GM12891 (cell line): Measurements from ENCODE around the gene EPB41L4A.

ENCODE experiments used
- PAX5 ChIP-seq: IDR thresholded peaks from 2 replicates; pipeline ENCODE4 v1.6.1; 2011; ENCODE audit warnings: low read length, moderate library complexity, mild to moderate bottlenecking; ENCODE audit not compliant: insufficient read depth, severe bottlenecking
- POLR2A ChIP-seq: IDR thresholded peaks from 2 replicates; pipeline ENCODE4 v1.6.1; 2011; ENCODE audit warnings: low read depth, low read length, control low read depth
- POLR2AphosphoS5 ChIP-seq: IDR thresholded peaks from 2 replicates; pipeline ENCODE4 v1.6.1; 2011; ENCODE audit warnings: low read depth, low read length, control low read depth
- TAF1 ChIP-seq: IDR thresholded peaks from 2 replicates; pipeline ENCODE4 v1.6.1; 2011; ENCODE audit warnings: low read depth, low read length, control low read depth

- TF ChIP-seq POLR2A (no peak), POLR2AphosphoS5 (no peak), TAF1 (no peak), PAX5 (no peak)
Measured at GRCh38 chr5:112119508-112119907, 299.6 kb downstream of the EPB41L4A start.
